GM21381 (cell line): ENCODE measurements around the gene MTMR3.

Source experiments
- ATAC-seq: cut with Tn5 transposase; IDR thresholded peaks from one replicate; pipeline ENCODE4 v1.9.1; 2021; ENCODE audit warnings: mild to moderate bottlenecking, moderate library complexity; ENCODE audit not compliant: unreplicated experiment

The MTMR3 gene

GRCh38 chr22:29867851-29868250, 15.1 kb upstream of the MTMR3 start:
- no peak for ATAC-seq

- no peak for ATAC-seq
Measured at GRCh38 chr22:29870574-29870973, 12.4 kb upstream of the MTMR3 start.

GRCh38 chr22:29871684-29872083, 11.3 kb upstream of the MTMR3 start:
- no peak for ATAC-seq

- ATAC-seq: no peak
Measured at GRCh38 chr22:29872144-29872893, 10.7 kb upstream of the MTMR3 start.

- ATAC-seq: no peak
Measured at GRCh38 chr22:29872989-29873388, 10.0 kb upstream of the MTMR3 start.

GRCh38 chr22:29873943-29874342, 9.0 kb upstream of the MTMR3 start:
- no peak for ATAC-seq

- ATAC-seq: no peak
Measured at GRCh38 chr22:29877620-29878019, 5.4 kb upstream of the MTMR3 start.

- no peak for ATAC-seq
Measured at GRCh38 chr22:29879753-29880152, 3.2 kb upstream of the MTMR3 start.

- peak; percentile 62 for ATAC-seq
Measured at GRCh38 chr22:29882716-29883044, 294 bp upstream of the MTMR3 start.

- no peak for ATAC-seq
Measured at GRCh38 chr22:29883775-29884097, 762 bp downstream of the MTMR3 start.

GRCh38 chr22:29885610-29886009, 2.6 kb downstream of the MTMR3 start:
- ATAC-seq: no peak

GRCh38 chr22:29886596-29886995, 3.6 kb downstream of the MTMR3 start:
- no peak for ATAC-seq

GRCh38 chr22:29887358-29887757, 4.4 kb downstream of the MTMR3 start:
- ATAC-seq: no peak

- no peak for ATAC-seq
Measured at GRCh38 chr22:29890760-29891159, 7.8 kb downstream of the MTMR3 start.

GRCh38 chr22:29892315-29893156, 9.6 kb downstream of the MTMR3 start:
- ATAC-seq: no peak

GRCh38 chr22:29901354-29901753, 18.4 kb downstream of the MTMR3 start:
- ATAC-seq: no peak

GRCh38 chr22:29903371-29903770, 20.4 kb downstream of the MTMR3 start:
- ATAC-seq: no peak

- ATAC-seq: no peak
Measured at GRCh38 chr22:29904020-29904419, 21.0 kb downstream of the MTMR3 start.

GRCh38 chr22:29907753-29908515, 25.0 kb downstream of the MTMR3 start:
- no peak for ATAC-seq

- no peak for ATAC-seq
Measured at GRCh38 chr22:29912141-29912540, 29.2 kb downstream of the MTMR3 start.

- ATAC-seq: no peak
Measured at GRCh38 chr22:29912605-29913398, 29.8 kb downstream of the MTMR3 start.
